ENCODE results near the gene RAB38. TPM values are rescaled to one million over a fixed set of nuclear protein-coding genes. Genes with fewer than 3 reads are reported as not detected.

Gene RAB38
- total RNA-seq, 1 donor from 2014 or later, result 0.24 TPM

GRCh38 chr11:88102598-88102934 is 72.7 kb downstream of the RAB38 start:
- no peaks in the 10 kb centered on the region for H3K9me3 Mint-ChIP-seq
- ATAC-seq (ENCODE audit: low read depth), result no peak
- H3K27ac Mint-ChIP-seq, result no peak overlapping the region
- H3K27me3 Mint-ChIP-seq, result no peaks in the 10 kb centered on the region
- DNase-seq, result no peak
- no peaks in the 10 kb centered on the region for H3K4me1 Mint-ChIP-seq
- H3K36me3 Mint-ChIP-seq (ENCODE audit: low read depth), result no peaks in the 10 kb centered on the region
- intact Hi-C loops (cut with micrococcal nuclease), result no loop called here
- TF ChIP-seq, protein P1, sequence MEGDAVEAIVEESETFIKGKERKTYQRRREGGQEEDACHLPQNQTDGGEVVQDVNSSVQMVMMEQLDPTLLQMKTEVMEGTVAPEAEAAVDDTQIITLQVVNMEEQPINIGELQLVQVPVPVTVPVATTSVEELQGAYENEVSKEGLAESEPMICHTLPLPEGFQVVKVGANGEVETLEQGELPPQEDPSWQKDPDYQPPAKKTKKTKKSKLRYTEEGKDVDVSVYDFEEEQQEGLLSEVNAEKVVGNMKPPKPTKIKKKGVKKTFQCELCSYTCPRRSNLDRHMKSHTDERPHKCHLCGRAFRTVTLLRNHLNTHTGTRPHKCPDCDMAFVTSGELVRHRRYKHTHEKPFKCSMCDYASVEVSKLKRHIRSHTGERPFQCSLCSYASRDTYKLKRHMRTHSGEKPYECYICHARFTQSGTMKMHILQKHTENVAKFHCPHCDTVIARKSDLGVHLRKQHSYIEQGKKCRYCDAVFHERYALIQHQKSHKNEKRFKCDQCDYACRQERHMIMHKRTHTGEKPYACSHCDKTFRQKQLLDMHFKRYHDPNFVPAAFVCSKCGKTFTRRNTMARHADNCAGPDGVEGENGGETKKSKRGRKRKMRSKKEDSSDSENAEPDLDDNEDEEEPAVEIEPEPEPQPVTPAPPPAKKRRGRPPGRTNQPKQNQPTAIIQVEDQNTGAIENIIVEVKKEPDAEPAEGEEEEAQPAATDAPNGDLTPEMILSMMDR (IDR thresholded peaks at IDR 0.05), result no peak
- ChIA-PET CTCF (interaction anchor here (1.4 to 2.3 kb wide), 2 partner anchors 443 to 450 kb away, joined by 6 read pairs; no protein-coding TSS in a partner anchor), POLR2A (no interaction called here)
- no peak overlapping the region for H3K4me3 Mint-ChIP-seq

DNA sequence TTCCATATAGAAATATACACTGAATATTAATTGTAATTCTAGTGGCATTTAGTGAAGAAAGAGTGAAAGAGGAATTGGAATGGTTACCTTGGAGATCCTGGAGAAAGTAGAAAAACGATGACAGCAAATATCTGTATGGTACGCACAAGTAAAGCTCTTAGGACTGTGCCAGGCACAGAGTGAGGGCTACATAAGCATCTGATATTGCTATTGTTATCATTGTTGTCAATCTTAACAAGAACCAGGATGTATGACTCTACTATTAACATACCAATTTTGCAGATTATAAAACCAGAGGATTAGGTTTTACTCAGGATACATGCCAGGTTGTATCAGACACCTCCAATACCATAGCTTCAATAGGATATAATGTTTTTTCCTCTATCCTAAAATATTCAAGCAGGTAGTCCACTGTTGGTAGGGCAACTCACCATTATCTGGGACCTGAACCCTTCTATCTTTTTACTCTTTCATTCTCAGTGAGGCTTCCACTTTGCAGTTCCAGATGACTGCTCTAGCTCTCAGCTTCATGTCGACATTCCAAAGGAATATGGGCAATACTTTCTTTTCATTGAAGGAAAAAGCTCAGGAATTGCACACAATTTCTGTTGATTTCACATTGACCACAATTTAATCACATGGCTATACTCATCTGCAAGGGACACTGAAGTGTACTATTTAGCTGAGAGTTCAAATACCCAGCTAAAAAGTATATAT is 73.2 kb downstream of the RAB38 start:
- no peaks in the 10 kb centered on the region for H3K27me3 Mint-ChIP-seq

DNA sequence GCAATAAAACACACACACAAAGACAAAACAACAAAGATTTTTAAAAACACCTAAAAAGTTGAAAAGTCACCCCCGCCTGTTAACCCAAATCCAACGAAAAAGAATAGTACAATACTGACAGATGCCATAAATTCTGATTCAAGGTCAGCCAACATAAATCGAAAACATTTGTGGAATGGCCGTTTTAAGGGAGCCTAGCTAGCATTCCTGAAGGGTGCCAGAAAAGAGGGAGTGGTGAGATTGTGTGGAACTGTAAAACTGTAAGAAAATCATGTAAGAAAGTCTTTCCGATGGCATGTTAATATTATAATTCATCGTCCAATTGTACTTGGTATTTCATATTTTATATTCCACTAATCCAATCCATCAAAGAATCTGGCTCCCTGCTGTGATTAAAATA is 75.1 kb downstream of the RAB38 start:
- DNase-seq (no peak), ATAC-seq (ENCODE audit: low read depth) (no peak)
- no peak overlapping the region for H3K4me3 Mint-ChIP-seq
- TF ChIP-seq, protein P1 (IDR thresholded peaks at IDR 0.05), result no peak
- no peaks in the 10 kb centered on the region for H3K4me1 Mint-ChIP-seq
- H3K27me3 Mint-ChIP-seq, result no peaks in the 10 kb centered on the region
- H3K9me3 Mint-ChIP-seq, result no peaks in the 10 kb centered on the region
- ChIA-PET CTCF (no interaction called here), POLR2A (no interaction called here)
- no peaks in the 10 kb centered on the region for H3K36me3 Mint-ChIP-seq (ENCODE audit: low read depth)
- H3K27ac Mint-ChIP-seq, result no peak overlapping the region
- intact Hi-C loops (cut with micrococcal nuclease), result no loop called here

More for the DNA sequence above, 73.2 kb downstream of the RAB38 start:
- ATAC-seq (ENCODE audit: low read depth), result no peak
- TF ChIP-seq, protein P1 (IDR thresholded peaks at IDR 0.05), result no peak
- H3K27ac Mint-ChIP-seq, result no peak overlapping the region
- no peaks in the 10 kb centered on the region for H3K36me3 Mint-ChIP-seq (ENCODE audit: low read depth)
- ChIA-PET POLR2A (no interaction called here), CTCF (interaction anchor here (1.4 to 2.3 kb wide), 2 partner anchors 444 to 450 kb away, joined by 6 read pairs; no protein-coding TSS in a partner anchor)
- intact Hi-C loops (cut with micrococcal nuclease), result no loop called here
- H3K4me3 Mint-ChIP-seq, result no peak overlapping the region
- no peak for DNase-seq
- H3K4me1 Mint-ChIP-seq, result no peaks in the 10 kb centered on the region
- no peaks in the 10 kb centered on the region for H3K9me3 Mint-ChIP-seq

- CTCF ChIA-PET, result no interaction called here
- POLR2A ChIA-PET, result no interaction called here
- Mint-ChIP-seq H3K4me1 (no peaks in the 10 kb centered on the region), H3K27ac (no peak overlapping the region), H3K9me3 (no peaks in the 10 kb centered on the region), H3K4me3 (no peak overlapping the region), H3K27me3 (no peaks in the 10 kb centered on the region), H3K36me3 (ENCODE audit: low read depth) (no peaks in the 10 kb centered on the region)
- intact Hi-C loops (cut with micrococcal nuclease), result no loop called here
- TF ChIP-seq, protein P1 (IDR thresholded peaks at IDR 0.05), result no peak
- ATAC-seq (ENCODE audit: low read depth) (no peak), DNase-seq (no peak)
Observed at GRCh38 chr11:88098289-88098688, 77.0 kb downstream of the RAB38 start.

DNA sequence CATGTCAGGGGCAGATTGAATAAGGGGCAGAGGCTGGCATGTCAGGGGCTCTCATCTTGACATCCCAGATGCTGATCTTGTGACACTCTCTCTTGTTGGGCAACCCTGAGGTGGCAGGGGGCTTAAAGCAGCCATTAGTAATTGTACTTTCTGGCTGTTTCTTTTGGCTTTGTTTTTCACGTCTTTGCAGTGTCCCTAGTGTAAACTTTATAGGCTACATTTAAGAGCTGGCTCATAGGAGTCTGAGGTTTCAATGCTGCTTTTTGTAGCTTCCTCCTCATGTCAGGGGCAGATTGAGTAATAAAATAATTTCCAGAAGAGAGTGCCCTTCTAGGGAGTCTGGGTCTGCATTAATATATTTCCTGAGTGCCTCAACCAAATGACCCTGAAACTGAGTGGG is 86.1 kb downstream of the RAB38 start:
- ChIA-PET CTCF (no interaction called here), POLR2A (no interaction called here)
- Mint-ChIP-seq H3K4me1 (no peaks in the 10 kb centered on the region), H3K27ac (no peak overlapping the region), H3K36me3 (ENCODE audit: low read depth) (no peaks in the 10 kb centered on the region), H3K4me3 (no peak overlapping the region), H3K27me3 (no peaks in the 10 kb centered on the region), H3K9me3 (no peaks in the 10 kb centered on the region)
- DNase-seq, result no peak
- TF ChIP-seq, protein P1 (IDR thresholded peaks at IDR 0.05), result no peak
- intact Hi-C loops (cut with micrococcal nuclease), result no loop called here
- no peak for ATAC-seq (ENCODE audit: low read depth)
